GM12878 (cell line): Measurements from ENCODE around the gene RET. TPM values are rescaled to one million over a fixed set of nuclear protein-coding genes. Genes with fewer than 3 reads are reported as not detected.

Source experiments
- ATAC-seq: fragments of 200-7000 bp; cut with Tn5 transposase; 3 replicates; pipeline ENCODE4 v1.9.1; 2020; ENCODE audit warnings: mild to moderate bottlenecking, moderate library complexity
- BruUV-seq: library from RNA; stranded (reverse); fragments of 400-500 nt; replicated peaks from 2 replicates; lab custom pipeline; 2021; lab: Mats Ljungman, UMichigan
- CTCF ChIA-PET: fragments of 300-600 bp; sonication (Branson Sonifier 250); formaldehyde crosslinking; extraction: SDS; loops from one replicate; lab custom pipeline; 2021; ENCODE audit warnings: inconsistent platforms; lab: Yijun Ruan, JAX
- POLR2A ChIA-PET: fragments of 350-600 bp; formaldehyde crosslinking; extraction: SDS; loops from one replicate; lab custom pipeline; 2021; ENCODE audit warnings: inconsistent platforms; lab: Charles Lee
- RAD21 ChIA-PET: fragments of 300-600 bp; sonication (Branson Sonifier 250); formaldehyde crosslinking; loops from one replicate; lab custom pipeline; 2023; ENCODE audit warnings: antibody characterized with exemption; ENCODE audit not compliant: unreplicated experiment; lab: Charles Lee
- SMC1A ChIA-PET: fragments of 300-600 bp; sonication (Branson Sonifier 250); formaldehyde crosslinking; loops from one replicate; lab custom pipeline; 2023; ENCODE audit not compliant: unreplicated experiment, uncharacterized antibody; lab: Charles Lee
- DNase-seq: peaks from one replicate; pipeline ENCODE4 v3.0.0-alpha.2; 2011; ENCODE audit warnings: low read depth, low spot score
- FAIRE-seq: peaks from 3 replicates; lab custom pipeline; 2011; peaks lifted over from hg19 to GRCh38; lab: Jason Lieb, UNC
- H2AFZ ChIP-seq: 2 replicates; pipeline ENCODE4 v1.6.0; 2011; ENCODE audit warnings: low read depth, low read length, control low read depth; ENCODE audit not compliant: control insufficient read depth
- H3K27ac ChIP-seq: 2 replicates; pipeline ENCODE4 v1.5.1; 2011; ENCODE audit warnings: control low read depth; ENCODE audit not compliant: control insufficient read depth, insufficient read depth
- H3K27me3 ChIP-seq, 2 experiments: replicated peaks in 1 of 2; 2 replicates each; pipeline versions ENCODE4 v1.6.0 to v1.6.1; 2011; ENCODE audit warnings: low read length in 1 of 2; ENCODE audit not compliant: control insufficient read depth in 2 of 2, insufficient read depth in 2 of 2
- H3K36me3 ChIP-seq, 2 experiments: 2 replicates each; pipeline ENCODE4 v1.5.1; 2011; ENCODE audit warnings: low read length in 1 of 2; ENCODE audit not compliant: control insufficient read depth in 2 of 2, insufficient read depth in 2 of 2
- H3K4me1 ChIP-seq: 2 replicates; pipeline ENCODE4 v1.6.1; 2011; ENCODE audit warnings: mild to moderate bottlenecking, low read length, moderate library complexity, mixed read lengths; ENCODE audit not compliant: control insufficient read depth, insufficient read depth
- H3K4me2 ChIP-seq: 2 replicates; pipeline ENCODE4 v1.6.0; 2011; ENCODE audit warnings: control low read depth; ENCODE audit not compliant: control insufficient read depth, insufficient read depth
- H3K4me3 ChIP-seq: fragments of 200-600 bp; sonication (generic); 2 replicates; pipeline ENCODE4 v1.5.1; 2016
- H3K79me2 ChIP-seq: 2 replicates; pipeline ENCODE4 v1.6.0; 2011; ENCODE audit warnings: low read length; ENCODE audit not compliant: control insufficient read depth, insufficient read depth
- H3K9ac ChIP-seq: 2 replicates; pipeline ENCODE4 v1.8.0; 2011; ENCODE audit warnings: low read length, control low read depth, mixed read lengths; ENCODE audit not compliant: control insufficient read depth, insufficient read depth
- H3K9me3 ChIP-seq: replicated peaks from 3 replicates; pipeline ENCODE4 v1.5.1; 2011; ENCODE audit warnings: mild to moderate bottlenecking, low read length; ENCODE audit not compliant: control insufficient read depth, insufficient read depth
- H4K20me1 ChIP-seq: 2 replicates; pipeline ENCODE4 v1.6.0; 2011; ENCODE audit not compliant: control insufficient read depth, insufficient read depth
- FOS ChIP-seq: IDR thresholded peaks from 3 replicates; pipeline ENCODE4 v1.6.1; 2011; ENCODE audit warnings: borderline replicate concordance; ENCODE audit not compliant: insufficient read length; ENCODE audit errors: extremely low read depth
- MAX ChIP-seq: IDR thresholded peaks from 2 replicates; pipeline ENCODE4 v1.6.1; 2012; ENCODE audit warnings: low read depth, low read length, improper control_type of control experiment
- MXI1 ChIP-seq: fragments of 150-350 bp; IDR thresholded peaks from 2 replicates; pipeline ENCODE4 v1.6.1; 2011; ENCODE audit warnings: low read depth, mild to moderate bottlenecking, inconsistent platforms, low read length, improper control_type of control experiment
- TARDBP ChIP-seq: IDR thresholded peaks from 2 replicates; pipeline ENCODE4 v1.6.1; 2016; ENCODE audit warnings: borderline replicate concordance
- TCF12 ChIP-seq: IDR thresholded peaks from 2 replicates; pipeline ENCODE4 v1.6.1; 2011; ENCODE audit warnings: low read depth, mild to moderate bottlenecking, low read length
- WGBS: methylation state at CpG from one replicate; pipeline ENCODE4 v1.1.6; 2016; ENCODE audit warnings: low lambda C conversion rate; ENCODE audit not compliant: insufficient replicate concordance, insufficient coverage; ENCODE audit errors: missing lambda C conversion rate; 5-methylcytosine and 5-hydroxymethylcytosine counted together
- in situ Hi-C: fragments of 300-500 bp; cut with MboI; formaldehyde crosslinking; loops from 9 replicates; pipeline ENCODE4 v1.14.3; 2018; ENCODE audit warnings: mixed read lengths
- intact Hi-C: fragments of 100-400 bp; cut with micrococcal nuclease; formaldehyde crosslinking; loops from one replicate; pipeline ENCODE4 v1.14.2; 2022; ENCODE audit not compliant: unreplicated experiment
- polyA plus RNA-seq, 11 experiments: library from polyadenylated mRNA; depleted of rRNA in 4 of 11; unstranded in 6 of 11; stranded (reverse) in 5 of 11; fragments of >200 nt; fragmentation: Nextera tagmentation in 4 of 11; fragmentation: Illumina TruSeq in 1 of 11; extraction: Ambion mirVana in 4 of 11; extraction: Trizol in 1 of 11; gene quantifications; 1 replicate in 1 of 11; 2 replicates in 10 of 11; pipeline versions ENCODE4 v1.2.1 to v1.2.3, GENCODE V29; 2011 to 2016; ENCODE audit warnings: inconsistent platforms in 2 of 11, missing spikeins in 2 of 11, low read depth in 1 of 11
- total RNA-seq, 4 experiments: library from RNA; depleted of rRNA in 3 of 4; stranded (reverse); fragments of >200 nt in 3 of 4; fragmentation: Illumina TruSeq in 1 of 4; extraction: Trizol in 1 of 4; gene quantifications; 2 replicates each; pipeline versions ENCODE4 v1.2.1 to v1.2.3, GENCODE V29; 2013 to 2021
- TF ChIP-seq, protein P1 (sequence below): fragments of 450-650 bp; IDR thresholded peaks from 2 replicates; pipeline ENCODE4 v1.6.1; 2016; ENCODE audit warnings: mild to moderate bottlenecking

RET gene
- total and polyA plus RNA-seq, 10 of the 15 experiments (the other 5 are each of a cell fraction or from before 2014, with no cell fraction given), result not detected

DNA sequence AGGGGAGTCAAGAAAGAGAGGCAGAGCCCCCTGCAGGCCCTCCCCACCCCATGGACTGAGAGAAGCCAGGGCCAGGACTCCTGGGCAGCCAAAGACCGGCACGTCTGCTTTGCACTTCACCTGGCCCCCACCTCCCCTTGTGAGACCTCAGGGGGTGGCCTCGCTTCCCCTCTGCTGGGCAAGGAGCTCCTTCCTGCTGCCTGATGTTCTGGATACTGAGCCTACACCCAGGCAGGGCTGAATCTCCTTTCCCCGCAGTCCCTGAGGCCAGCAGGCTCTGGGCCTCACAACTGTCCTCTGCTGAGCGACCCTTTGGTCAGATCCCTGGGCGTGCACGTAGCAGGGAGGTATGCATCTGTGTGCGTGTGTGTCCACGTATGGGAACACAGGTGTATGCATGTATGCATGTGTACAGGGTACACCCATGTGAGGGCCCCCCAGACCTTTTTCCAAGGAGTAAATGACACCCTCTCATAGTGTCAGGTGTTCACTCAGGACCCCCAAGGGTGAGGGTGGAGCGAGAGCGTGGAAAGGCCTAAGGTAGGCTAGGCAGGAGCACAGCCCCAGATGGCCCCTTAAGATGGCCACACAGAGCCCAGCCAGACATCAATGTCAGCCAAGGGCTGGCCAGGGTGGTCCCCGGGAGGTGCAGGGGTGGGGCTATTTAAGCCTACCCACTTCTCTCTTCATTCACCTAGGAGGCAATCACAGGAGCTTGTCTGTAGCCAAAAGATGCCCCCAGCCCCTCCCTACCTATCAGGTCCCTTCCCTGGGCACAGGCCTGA is 1.9 kb upstream of the RET start:
- no TSS peak for BruUV-seq
- Histone ChIP-seq H3K79me2 (no peaks in the 10 kb centered on the region), H3K9ac (no peak overlapping the region), H3K4me3 (no peak overlapping the region), H3K36me3 (no peaks in the 10 kb centered on the region), H3K4me1 (no peaks in the 10 kb centered on the region), H3K27ac (no peak overlapping the region), H3K9me3 (no peaks in the 10 kb centered on the region), H3K27me3 (peaks cover 0 to 9% of the 10 kb centered on the region in 2 experiments; a peak in 2 of 4 replicates), H4K20me1 (no peaks in the 10 kb centered on the region), H2AFZ (no peak overlapping the region), H3K4me2 (no peak overlapping the region)
- ATAC-seq (no peak), DNase-seq (no peak), FAIRE-seq (no peak)
- TF ChIP-seq, protein P1, sequence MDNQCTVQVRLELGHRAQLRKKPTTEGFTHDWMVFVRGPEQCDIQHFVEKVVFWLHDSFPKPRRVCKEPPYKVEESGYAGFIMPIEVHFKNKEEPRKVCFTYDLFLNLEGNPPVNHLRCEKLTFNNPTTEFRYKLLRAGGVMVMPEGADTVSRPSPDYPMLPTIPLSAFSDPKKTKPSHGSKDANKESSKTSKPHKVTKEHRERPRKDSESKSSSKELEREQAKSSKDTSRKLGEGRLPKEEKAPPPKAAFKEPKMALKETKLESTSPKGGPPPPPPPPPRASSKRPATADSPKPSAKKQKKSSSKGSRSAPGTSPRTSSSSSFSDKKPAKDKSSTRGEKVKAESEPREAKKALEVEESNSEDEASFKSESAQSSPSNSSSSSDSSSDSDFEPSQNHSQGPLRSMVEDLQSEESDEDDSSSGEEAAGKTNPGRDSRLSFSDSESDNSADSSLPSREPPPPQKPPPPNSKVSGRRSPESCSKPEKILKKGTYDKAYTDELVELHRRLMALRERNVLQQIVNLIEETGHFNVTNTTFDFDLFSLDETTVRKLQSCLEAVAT, result no peak
- TF ChIP-seq TARDBP (no peak), MAX (no peak), TCF12 (no peak), MXI1 (no peak), FOS (no peak)
- 45% methylated on average over 12 of the region's 12 CpGs for WGBS
- intact Hi-C loops, result no loop called here
- CTCF ChIA-PET, result interaction anchor here (0.6 kb wide), 1 partner anchor 36 kb away, joined by 3 read pairs; no protein-coding TSS in a partner anchor
- RAD21 ChIA-PET, result no interaction called here
- SMC1A ChIA-PET, result no interaction called here
- in situ Hi-C loops, result no loop called here
- POLR2A ChIA-PET, result no interaction called here
